HCT116 (cell line): ENCODE data around the gene COQ3. TPM values are rescaled to one million over a fixed set of nuclear protein-coding genes. Genes with fewer than 3 reads are reported as not detected.

Source experiments
- ATAC-seq: fragments of 200-7000 bp; cut with Tn5 transposase; 2 replicates; pipeline ENCODE4 v1.9.1; 2020; ENCODE audit warnings: mild to moderate bottlenecking, moderate library complexity
- BruUV-seq: library from RNA; stranded (reverse); fragments of 400-500 nt; replicated peaks from 2 replicates; lab custom pipeline; 2021; lab: Mats Ljungman, UMichigan
- CTCF ChIA-PET: fragments of 300-600 bp; sonication (Branson Sonifier 250); formaldehyde crosslinking; loops from one replicate; lab custom pipeline; 2021; ENCODE audit warnings: antibody characterized with exemption; lab: Charles Lee
- POLR2A ChIA-PET: fragments of 300-600, 350-600 bp; sonication (Branson Sonifier 250); formaldehyde crosslinking; loops from one replicate; lab custom pipeline; 2021; ENCODE audit warnings: antibody characterized with exemption; lab: Charles Lee
- RAD21 ChIA-PET, 2 experiments: fragments of 300-600 bp; sonication (Branson Sonifier 250); formaldehyde crosslinking; loops; one replicate each; lab custom pipeline; 2023; ENCODE audit warnings: low total read pairs in 2 of 2; ENCODE audit not compliant: uncharacterized antibody in 2 of 2, unreplicated experiment in 2 of 2, low non-redundant PET in 1 of 2; lab: Charles Lee
- DNase-seq: peaks from one replicate; pipeline ENCODE4 v3.0.0-alpha.2; 2010; ENCODE audit warnings: low read depth, low spot score
- H2AFZ ChIP-seq: fragments of 200-600 bp; shearing (Covaris generic), sonication (generic); 2 replicates; pipeline ENCODE4 v1.6.1; 2017; ENCODE audit warnings: low read depth, mixed run types, mixed read lengths, antibody characterized with exemption, low read length; ENCODE audit not compliant: poor library complexity, severe bottlenecking
- H3K27ac ChIP-seq: 2 replicates; pipeline ENCODE4 v1.5.1; 2012; ENCODE audit warnings: low read depth, low read length
- H3K27me3 ChIP-seq: fragments of 200-600 bp; sonication (generic); 2 replicates; pipeline ENCODE4 v1.6.1; 2016; ENCODE audit warnings: mixed run types, low read length, mixed read lengths; ENCODE audit not compliant: insufficient read depth
- H3K36me3 ChIP-seq, 2 experiments: fragments of 200-500 bp in 1 of 2; fragments of 200-600 bp in 1 of 2; sonication (Bioruptor generic) in 1 of 2; sonication (generic) in 1 of 2; 2 replicates each; pipeline versions ENCODE4 v1.5.1 to v1.6.1; 2014 to 2016; ENCODE audit warnings: low read length in 2 of 2, inconsistent platforms in 1 of 2, mixed read lengths in 1 of 2, mixed run types in 1 of 2; ENCODE audit not compliant: insufficient read depth in 2 of 2, control insufficient read depth in 1 of 2
- H3K4me1 ChIP-seq, 2 experiments: fragments of 200-600 bp in 1 of 2; sonication (generic) in 1 of 2; 2 replicates each; pipeline versions ENCODE4 v1.5.1 to v1.6.1; 2012 to 2017; ENCODE audit warnings: low read length in 2 of 2, inconsistent platforms in 1 of 2, mild to moderate bottlenecking in 1 of 2, mixed read lengths in 1 of 2, mixed run types in 1 of 2, moderate library complexity in 1 of 2; ENCODE audit not compliant: insufficient read depth in 2 of 2, control insufficient read depth in 1 of 2
- H3K4me2 ChIP-seq: fragments of 200-600 bp; sonication (generic); 2 replicates; pipeline ENCODE4 v1.6.1; 2017; ENCODE audit warnings: mixed run types, low read length, mixed read lengths
- H3K4me3 ChIP-seq, 2 experiments: fragments of 200-600 bp in 1 of 2; sonication (generic) in 1 of 2; replicated peaks in 1 of 2; 2 replicates each; pipeline ENCODE4 v1.5.1; 2011 to 2016; ENCODE audit warnings: low read length in 2 of 2, control low read depth in 1 of 2, low read depth in 1 of 2, mild to moderate bottlenecking in 1 of 2, mixed read lengths in 1 of 2, mixed run types in 1 of 2
- H3K79me2 ChIP-seq: fragments of 200-600 bp; sonication (generic); 2 replicates; pipeline ENCODE4 v1.6.1; 2017; ENCODE audit warnings: mild to moderate bottlenecking, mixed run types, low read length, moderate library complexity, mixed read lengths; ENCODE audit not compliant: insufficient read depth
- H3K9ac ChIP-seq: fragments of 200-600 bp; sonication (generic); 2 replicates; pipeline ENCODE4 v1.6.1; 2016; ENCODE audit warnings: low read length, mixed read lengths
- H3K9me2 ChIP-seq: fragments of 200-600 bp; sonication (generic), shearing (Covaris generic); 2 replicates; pipeline ENCODE4 v1.6.1; 2017; ENCODE audit warnings: mixed run types, mild to moderate bottlenecking, moderate library complexity; ENCODE audit not compliant: insufficient read depth
- H3K9me3 ChIP-seq, 2 experiments: fragments of 200-500 bp in 1 of 2; fragments of 200-600 bp in 1 of 2; sonication (Bioruptor generic) in 1 of 2; sonication (generic) in 1 of 2; 2 replicates each; pipeline ENCODE4 v1.6.1; 2014 to 2017; ENCODE audit warnings: low read length in 2 of 2, mixed read lengths in 2 of 2, inconsistent platforms in 1 of 2, low read depth in 1 of 2, mild to moderate bottlenecking in 1 of 2, mixed run types in 1 of 2, moderate library complexity in 1 of 2; ENCODE audit not compliant: control insufficient read depth in 1 of 2, insufficient read depth in 1 of 2
- H4K20me1 ChIP-seq: fragments of 200-600 bp; sonication (generic), shearing (Covaris generic); 2 replicates; pipeline ENCODE4 v1.6.1; 2017; ENCODE audit warnings: mixed run types, mild to moderate bottlenecking, moderate library complexity; ENCODE audit not compliant: insufficient read depth
- CBX3 ChIP-seq: IDR thresholded peaks from 2 replicates; pipeline ENCODE4 v1.6.1; 2012; ENCODE audit warnings: low read depth
- CEBPB ChIP-seq: IDR thresholded peaks from 2 replicates; pipeline ENCODE4 v1.6.1; 2012; ENCODE audit warnings: low read depth
- EGR1 ChIP-seq: IDR thresholded peaks from 2 replicates; pipeline ENCODE4 v1.6.1; 2012; ENCODE audit warnings: low read depth
- ELF1 ChIP-seq: IDR thresholded peaks from 2 replicates; pipeline ENCODE4 v1.6.1; 2012; ENCODE audit warnings: low read depth, borderline replicate concordance
- EZH2 ChIP-seq: fragments of 200-600 bp; sonication (generic); IDR thresholded peaks from 2 replicates; pipeline ENCODE4 v1.6.1; 2017; ENCODE audit warnings: antibody characterized with exemption, mixed run types
- EZH2phosphoT487 ChIP-seq: fragments of 200-600 bp; IDR thresholded peaks from 2 replicates; pipeline ENCODE4 v1.6.1; 2018; ENCODE audit warnings: antibody characterized with exemption, borderline replicate concordance
- FOSL1 ChIP-seq: IDR thresholded peaks from 2 replicates; pipeline ENCODE4 v1.6.1; 2012; ENCODE audit warnings: low read depth
- JUND ChIP-seq: IDR thresholded peaks from 2 replicates; pipeline ENCODE4 v1.6.1; 2012
- POLR2A ChIP-seq: IDR thresholded peaks from 2 replicates; pipeline ENCODE4 v1.7.0; 2011; ENCODE audit warnings: borderline replicate concordance; ENCODE audit not compliant: insufficient read depth, insufficient read length; ENCODE audit errors: extremely low read depth
- SIN3A ChIP-seq: IDR thresholded peaks from 2 replicates; pipeline ENCODE4 v1.6.1; 2012; ENCODE audit warnings: low read depth
- TCF7L2 ChIP-seq: IDR thresholded peaks from 2 replicates; pipeline ENCODE4 v1.7.0; 2011; ENCODE audit warnings: borderline replicate concordance, inconsistent platforms; ENCODE audit not compliant: insufficient read depth, insufficient read length; ENCODE audit errors: extremely low read depth
- intact Hi-C: fragments of 100-400 bp; cut with micrococcal nuclease; formaldehyde crosslinking; loops from 2 replicates; pipeline ENCODE4 v1.10.0; 2022
- total RNA-seq: library from RNA; stranded (reverse); gene quantifications from one replicate; pipeline ENCODE4 v1.2.1, GENCODE V29; 2021; ENCODE audit not compliant: unreplicated experiment
- TF ChIP-seq, protein P1 (sequence below): IDR thresholded peaks from 2 replicates; pipeline ENCODE4 v1.6.1; 2012; ENCODE audit warnings: low read depth
- TF ChIP-seq, protein P2 (sequence below): IDR thresholded peaks from 2 replicates; pipeline ENCODE4 v1.6.1; 2012
- TF ChIP-seq, protein P3 (sequence below), 3 experiments: fragments of 200-600 bp in 1 of 3; sonication (generic) in 1 of 3; IDR thresholded peaks in 2 of 3; conservative IDR thresholded peaks in 1 of 3; 2 replicates each; pipeline ENCODE4 v1.5.1; 2012 to 2017; ENCODE audit warnings: low read depth in 2 of 3, low read length in 2 of 3, antibody characterized with exemption in 1 of 3, borderline replicate concordance in 1 of 3, control low read depth in 1 of 3, mild to moderate bottlenecking in 1 of 3, mixed read lengths in 1 of 3, mixed run types in 1 of 3, moderate library complexity in 1 of 3; ENCODE audit not compliant: insufficient read depth in 1 of 3
- TF ChIP-seq, protein P4 (sequence below): IDR thresholded peaks from 2 replicates; pipeline ENCODE4 v1.6.1; 2011; ENCODE audit warnings: mild to moderate bottlenecking, low read length, moderate library complexity; ENCODE audit not compliant: insufficient replicate concordance; ENCODE audit errors: extremely low read depth

The COQ3 gene
- total RNA-seq, 1 experiment from 2014 or later: 19.0 TPM

DNA sequence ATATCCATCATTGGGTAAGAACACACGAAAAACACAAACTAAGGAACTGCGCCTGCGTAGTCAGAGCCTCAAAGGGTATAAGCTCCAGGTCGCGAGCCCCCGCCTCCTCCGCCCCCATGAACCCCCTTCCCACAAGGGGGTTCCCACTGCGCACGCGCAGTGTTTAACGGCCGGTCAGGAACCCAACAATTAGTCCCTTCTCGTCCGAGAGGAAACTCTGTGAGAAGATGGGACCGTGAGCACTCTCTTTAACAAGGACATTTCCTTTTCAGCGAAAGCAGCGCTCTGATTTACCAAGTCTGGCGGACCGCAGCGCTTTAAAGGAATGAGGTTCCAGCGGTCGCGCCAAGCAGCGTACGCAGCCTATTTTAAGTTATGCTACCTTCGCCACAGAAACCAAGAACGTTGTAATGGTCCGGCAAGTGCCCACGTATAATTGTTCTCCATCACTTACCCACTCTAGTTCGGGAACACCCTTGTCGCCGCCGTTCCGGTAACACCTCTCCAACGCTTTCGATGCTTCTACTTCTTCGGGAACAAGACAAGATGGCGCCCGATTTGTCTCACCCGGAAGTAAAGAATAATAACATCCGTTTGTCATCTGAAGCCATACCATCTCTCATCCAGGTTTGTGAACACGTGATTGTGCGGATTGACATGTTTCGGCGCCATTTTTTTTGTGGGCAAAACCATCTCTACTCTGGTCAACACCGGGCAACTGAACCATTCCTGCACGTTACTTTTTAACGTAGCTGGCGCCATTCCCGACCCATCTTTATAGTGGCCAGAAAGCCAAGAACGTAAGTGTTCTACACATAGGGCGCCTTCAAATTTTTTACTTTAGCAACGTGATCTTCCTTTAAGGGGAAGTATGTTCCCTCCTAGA lies 31.0 kb upstream of the COQ3 start, which contains the start of gene PNISR (continued):
- TF ChIP-seq JUND (no peak), EGR1 (peak; percentile 87), FOSL1 (no peak), POLR2A (peak; percentile 90), SIN3A (peak; percentile 52; the same call in 1 of the 2 replicates), EZH2phosphoT487 (no peak), ELF1 (peak; percentile 4; the same call in 1 of the 2 replicates)

DNA sequence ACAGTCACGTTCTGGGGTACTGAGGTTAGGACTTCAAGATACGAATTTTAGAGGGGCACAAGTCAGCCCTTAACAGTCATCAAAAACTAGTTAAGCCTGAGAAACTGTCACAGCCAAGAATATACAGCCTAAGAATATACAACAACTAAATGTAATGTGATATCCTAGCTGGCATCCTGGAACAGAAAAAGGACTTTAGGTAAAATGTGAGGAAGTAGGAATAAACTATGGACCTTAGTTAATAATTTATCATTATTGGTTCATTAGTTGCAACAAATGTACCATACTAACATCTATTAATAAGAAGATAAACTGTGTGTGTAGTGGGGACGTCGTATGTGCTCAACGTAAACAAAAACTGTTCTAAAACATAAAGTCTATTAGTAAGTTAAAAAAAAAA lies 30.0 kb upstream of the COQ3 start:
- POLR2A ChIA-PET: interaction anchor here (0.6 to 1.8 kb wide), 3 partner anchors 9 to 144 kb away, joined by 3 to 5 read pairs (median 3); partner anchors contain the start of gene CCNC
- Histone ChIP-seq H3K9me3 (no peaks in the 10 kb centered on the region), H3K27me3 (no peaks in the 10 kb centered on the region), H3K4me3 (peak overlapping the region; percentile 95 to 99), H4K20me1 (peaks cover 25% of the 10 kb centered on the region), H3K4me1 (peaks cover 14 to 26% of the 10 kb centered on the region in 2 experiments; a peak in 3 of 4 replicates), H3K36me3 (0 out of 4 replicates have a peak, but pooled peaks cover 0 to 8% of the 10 kb centered on the region in 2 experiments), H3K27ac (no peak overlapping the region; the same call in 1 of the 2 replicates), H3K79me2 (peaks cover 86% of the 10 kb centered on the region), H3K9ac (peak overlapping the region; percentile 99), H3K4me2 (peak overlapping the region; percentile 84), H3K9me2 (no peaks in the 10 kb centered on the region), H2AFZ (no peak overlapping the region)
- no TSS peak for BruUV-seq
- RAD21 ChIA-PET: interaction anchor here in 1 of 2 experiments (1.5 kb wide), 1 partner anchor 89 kb away, joined by 3 read pairs; no protein-coding TSS in a partner anchor
- CTCF ChIA-PET: interaction anchor here (2.4 to 2.6 kb wide), 2 partner anchors 89 to 93 kb away, joined by 14 to 15 read pairs; no protein-coding TSS in a partner anchor
- intact Hi-C loops: no loop called here
- no peak for DNase-seq
- ATAC-seq: no peak
- no peak for TF ChIP-seq JUND
- TF ChIP-seq, protein P1, sequence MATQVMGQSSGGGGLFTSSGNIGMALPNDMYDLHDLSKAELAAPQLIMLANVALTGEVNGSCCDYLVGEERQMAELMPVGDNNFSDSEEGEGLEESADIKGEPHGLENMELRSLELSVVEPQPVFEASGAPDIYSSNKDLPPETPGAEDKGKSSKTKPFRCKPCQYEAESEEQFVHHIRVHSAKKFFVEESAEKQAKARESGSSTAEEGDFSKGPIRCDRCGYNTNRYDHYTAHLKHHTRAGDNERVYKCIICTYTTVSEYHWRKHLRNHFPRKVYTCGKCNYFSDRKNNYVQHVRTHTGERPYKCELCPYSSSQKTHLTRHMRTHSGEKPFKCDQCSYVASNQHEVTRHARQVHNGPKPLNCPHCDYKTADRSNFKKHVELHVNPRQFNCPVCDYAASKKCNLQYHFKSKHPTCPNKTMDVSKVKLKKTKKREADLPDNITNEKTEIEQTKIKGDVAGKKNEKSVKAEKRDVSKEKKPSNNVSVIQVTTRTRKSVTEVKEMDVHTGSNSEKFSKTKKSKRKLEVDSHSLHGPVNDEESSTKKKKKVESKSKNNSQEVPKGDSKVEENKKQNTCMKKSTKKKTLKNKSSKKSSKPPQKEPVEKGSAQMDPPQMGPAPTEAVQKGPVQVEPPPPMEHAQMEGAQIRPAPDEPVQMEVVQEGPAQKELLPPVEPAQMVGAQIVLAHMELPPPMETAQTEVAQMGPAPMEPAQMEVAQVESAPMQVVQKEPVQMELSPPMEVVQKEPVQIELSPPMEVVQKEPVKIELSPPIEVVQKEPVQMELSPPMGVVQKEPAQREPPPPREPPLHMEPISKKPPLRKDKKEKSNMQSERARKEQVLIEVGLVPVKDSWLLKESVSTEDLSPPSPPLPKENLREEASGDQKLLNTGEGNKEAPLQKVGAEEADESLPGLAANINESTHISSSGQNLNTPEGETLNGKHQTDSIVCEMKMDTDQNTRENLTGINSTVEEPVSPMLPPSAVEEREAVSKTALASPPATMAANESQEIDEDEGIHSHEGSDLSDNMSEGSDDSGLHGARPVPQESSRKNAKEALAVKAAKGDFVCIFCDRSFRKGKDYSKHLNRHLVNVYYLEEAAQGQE: no peak
- no peak for TF ChIP-seq SIN3A
- TF ChIP-seq, protein P2, sequence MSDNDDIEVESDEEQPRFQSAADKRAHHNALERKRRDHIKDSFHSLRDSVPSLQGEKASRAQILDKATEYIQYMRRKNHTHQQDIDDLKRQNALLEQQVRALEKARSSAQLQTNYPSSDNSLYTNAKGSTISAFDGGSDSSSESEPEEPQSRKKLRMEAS: no peak
- no peak for TF ChIP-seq CEBPB
- no peak for TF ChIP-seq FOSL1
- TF ChIP-seq, protein P3, sequence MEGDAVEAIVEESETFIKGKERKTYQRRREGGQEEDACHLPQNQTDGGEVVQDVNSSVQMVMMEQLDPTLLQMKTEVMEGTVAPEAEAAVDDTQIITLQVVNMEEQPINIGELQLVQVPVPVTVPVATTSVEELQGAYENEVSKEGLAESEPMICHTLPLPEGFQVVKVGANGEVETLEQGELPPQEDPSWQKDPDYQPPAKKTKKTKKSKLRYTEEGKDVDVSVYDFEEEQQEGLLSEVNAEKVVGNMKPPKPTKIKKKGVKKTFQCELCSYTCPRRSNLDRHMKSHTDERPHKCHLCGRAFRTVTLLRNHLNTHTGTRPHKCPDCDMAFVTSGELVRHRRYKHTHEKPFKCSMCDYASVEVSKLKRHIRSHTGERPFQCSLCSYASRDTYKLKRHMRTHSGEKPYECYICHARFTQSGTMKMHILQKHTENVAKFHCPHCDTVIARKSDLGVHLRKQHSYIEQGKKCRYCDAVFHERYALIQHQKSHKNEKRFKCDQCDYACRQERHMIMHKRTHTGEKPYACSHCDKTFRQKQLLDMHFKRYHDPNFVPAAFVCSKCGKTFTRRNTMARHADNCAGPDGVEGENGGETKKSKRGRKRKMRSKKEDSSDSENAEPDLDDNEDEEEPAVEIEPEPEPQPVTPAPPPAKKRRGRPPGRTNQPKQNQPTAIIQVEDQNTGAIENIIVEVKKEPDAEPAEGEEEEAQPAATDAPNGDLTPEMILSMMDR (IDR thresholded peaks at IDR 0.05 in 2 of 3, conservative IDR thresholded peaks at IDR 0.05 in 1 of 3; ENCODE audit: borderline replicate concordance in 1 of 3, insufficient read depth in 1 of 3, low read depth in 2 of 3, low read length in 2 of 3): no peak
- no peak for TF ChIP-seq EZH2
- TF ChIP-seq, protein P4, sequence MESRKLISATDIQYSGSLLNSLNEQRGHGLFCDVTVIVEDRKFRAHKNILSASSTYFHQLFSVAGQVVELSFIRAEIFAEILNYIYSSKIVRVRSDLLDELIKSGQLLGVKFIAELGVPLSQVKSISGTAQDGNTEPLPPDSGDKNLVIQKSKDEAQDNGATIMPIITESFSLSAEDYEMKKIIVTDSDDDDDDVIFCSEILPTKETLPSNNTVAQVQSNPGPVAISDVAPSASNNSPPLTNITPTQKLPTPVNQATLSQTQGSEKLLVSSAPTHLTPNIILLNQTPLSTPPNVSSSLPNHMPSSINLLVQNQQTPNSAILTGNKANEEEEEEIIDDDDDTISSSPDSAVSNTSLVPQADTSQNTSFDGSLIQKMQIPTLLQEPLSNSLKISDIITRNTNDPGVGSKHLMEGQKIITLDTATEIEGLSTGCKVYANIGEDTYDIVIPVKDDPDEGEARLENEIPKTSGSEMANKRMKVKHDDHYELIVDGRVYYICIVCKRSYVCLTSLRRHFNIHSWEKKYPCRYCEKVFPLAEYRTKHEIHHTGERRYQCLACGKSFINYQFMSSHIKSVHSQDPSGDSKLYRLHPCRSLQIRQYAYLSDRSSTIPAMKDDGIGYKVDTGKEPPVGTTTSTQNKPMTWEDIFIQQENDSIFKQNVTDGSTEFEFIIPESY: no peak
- no peak for TF ChIP-seq TCF7L2
- no peak for TF ChIP-seq EZH2phosphoT487
- no peak for TF ChIP-seq CBX3
